ENCODE results near the gene HEATR3.

The HEATR3 gene

DNA sequence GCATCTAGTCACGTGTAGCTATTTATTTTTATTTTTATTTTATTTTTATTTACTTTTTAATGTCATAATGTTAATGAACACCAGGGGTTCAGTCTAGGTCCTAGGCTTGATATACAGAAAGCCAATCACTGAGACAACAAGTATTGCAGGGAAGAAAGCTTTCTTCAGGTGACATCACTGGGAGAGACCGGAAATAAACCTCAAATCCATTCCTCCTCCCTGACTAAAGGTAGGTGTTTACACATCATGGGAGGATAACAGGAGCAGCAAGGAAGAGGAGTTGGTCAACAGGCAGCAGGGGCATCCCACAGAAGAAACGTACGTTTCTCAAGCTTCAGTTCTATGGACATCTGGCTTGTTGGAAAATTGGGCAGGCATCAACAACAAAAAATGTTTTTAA is 9.5 kb upstream of the HEATR3 start:
- no peak for DNase-seq (ENCODE audit: low read depth)

- no peak for DNase-seq (ENCODE audit: low read depth)
Observed at GRCh38 chr16:50058091-50058771, 7.5 kb upstream of the HEATR3 start.

DNA sequence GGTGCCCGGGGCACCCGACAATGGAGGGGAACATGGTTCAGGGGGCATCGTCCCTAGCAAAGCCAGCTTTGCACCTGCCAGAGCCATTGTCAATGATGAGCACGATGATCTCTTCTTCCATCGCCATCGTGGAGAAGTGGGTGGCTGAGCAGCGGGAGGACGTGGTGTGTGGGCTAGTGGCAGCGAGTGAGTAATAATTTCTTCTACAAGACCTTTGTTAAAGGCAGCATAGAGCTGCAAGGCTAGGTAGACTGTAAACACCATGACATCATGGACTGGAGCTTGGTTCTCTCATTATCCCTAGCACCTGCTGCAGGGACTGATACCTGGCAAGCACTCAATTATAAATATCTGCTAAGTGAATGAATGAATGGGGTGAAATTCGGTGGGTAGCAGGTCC is 6.7 kb upstream of the HEATR3 start:
- DNase-seq (ENCODE audit: low read depth): no peak

DNA sequence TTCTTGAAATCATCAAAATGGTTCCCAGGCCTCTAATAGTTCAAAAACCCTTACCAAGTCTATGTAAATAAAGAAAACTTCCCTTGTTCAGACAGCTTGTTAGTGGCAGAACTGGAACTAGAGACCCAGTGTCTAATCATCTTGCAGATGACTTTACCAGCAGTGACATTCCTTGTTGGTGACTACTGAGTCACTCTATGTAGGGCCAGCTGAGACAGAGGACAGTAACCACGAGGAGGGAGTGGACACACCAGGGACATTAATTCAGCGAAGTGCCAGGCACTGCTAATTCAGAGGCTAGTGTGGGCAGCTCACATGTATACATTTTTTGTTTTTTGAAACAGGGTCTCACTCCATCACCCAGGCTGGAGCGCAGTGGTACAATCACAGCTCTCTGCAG is 6.1 kb upstream of the HEATR3 start:
- DNase-seq (ENCODE audit: low read depth): no peak

GRCh38 chr16:50061326-50061725 is 4.4 kb upstream of the HEATR3 start:
- no peak for DNase-seq (ENCODE audit: low read depth)

DNA sequence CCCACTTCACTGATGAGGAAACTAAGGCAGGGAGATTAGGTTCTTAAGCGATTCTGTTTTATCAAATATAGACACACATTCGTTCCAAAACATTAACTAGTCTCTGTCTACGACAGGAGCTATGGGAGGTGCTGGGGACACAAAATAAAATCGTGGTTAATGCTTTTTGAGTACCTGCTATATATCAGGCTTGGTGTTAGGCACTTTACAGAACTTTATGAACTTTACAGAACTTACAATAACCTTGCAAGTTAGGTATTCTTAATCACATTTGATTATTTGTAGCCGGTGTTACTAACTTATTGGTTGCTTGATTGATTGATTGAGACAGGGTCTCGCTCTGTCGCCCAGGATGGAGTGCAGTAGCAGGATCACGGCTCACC is 538 bp upstream of the HEATR3 start:
- DNase-seq (ENCODE audit: low read depth): no peak

DNA sequence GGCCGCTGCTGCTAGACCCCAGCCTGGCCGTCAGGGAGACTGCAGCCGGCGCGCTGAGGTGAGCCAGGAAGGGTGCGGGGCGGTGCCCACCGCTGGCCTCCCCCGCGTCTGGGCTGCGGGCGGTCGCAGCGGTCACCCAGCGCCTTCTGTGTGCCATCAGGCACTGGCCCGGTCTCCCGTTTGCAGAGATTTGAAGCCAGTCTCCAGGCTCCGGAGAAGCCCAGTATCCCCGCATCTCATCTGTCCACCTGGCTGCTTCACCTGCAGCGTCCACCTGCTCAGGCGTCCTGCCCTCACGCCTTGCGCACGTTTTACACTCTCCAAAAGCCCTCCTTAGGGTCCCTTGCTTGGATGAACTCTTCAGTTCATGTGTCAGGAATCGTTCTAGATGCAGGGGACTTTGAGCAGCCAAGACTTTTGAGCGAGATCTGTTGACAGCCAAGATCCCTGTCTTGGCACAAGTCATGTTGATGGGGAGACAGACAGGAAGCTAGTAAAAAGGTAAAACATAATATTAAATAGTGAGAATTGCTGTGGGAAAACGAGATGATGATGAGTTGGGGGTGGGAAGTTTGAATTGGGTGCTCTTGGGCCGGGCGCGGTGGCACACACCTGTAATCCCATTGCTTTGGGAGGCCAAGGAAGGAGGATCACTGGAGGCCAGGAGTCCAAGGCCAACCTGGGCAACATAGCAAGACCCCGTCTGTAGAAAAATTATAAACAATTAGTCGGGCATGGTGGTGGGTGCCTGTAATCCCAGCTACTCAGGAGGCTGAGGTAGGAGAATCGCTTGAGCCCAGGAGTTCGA is 916 bp downstream of the HEATR3 start:
- no peak for DNase-seq (ENCODE audit: low read depth)

- no peak for DNase-seq (ENCODE audit: low read depth)
Observed at GRCh38 chr16:50067290-50067853, 1.6 kb downstream of the HEATR3 start.

DNA sequence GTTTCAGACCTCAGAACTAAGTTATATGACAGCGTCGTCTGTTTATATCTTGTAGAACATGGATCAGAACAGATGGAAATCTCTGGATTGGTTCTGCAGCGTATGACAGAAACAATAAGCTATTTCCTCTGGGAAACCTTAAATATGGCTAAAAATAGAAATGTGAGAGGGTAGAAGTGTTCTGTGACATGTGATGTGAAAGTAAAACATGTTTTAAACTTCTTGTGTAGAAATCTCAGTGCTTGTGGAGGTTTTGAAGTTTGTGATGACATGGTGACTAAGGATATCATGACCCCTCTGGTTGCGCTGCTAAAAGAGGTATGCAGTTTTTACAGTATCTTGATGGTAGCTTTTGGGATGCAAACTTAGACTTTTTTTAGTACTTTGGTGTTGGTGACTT is 2.8 kb downstream of the HEATR3 start:
- no peak for DNase-seq (ENCODE audit: low read depth)

- no peak for DNase-seq (ENCODE audit: low read depth)
Observed at GRCh38 chr16:50069060-50069459, 3.3 kb downstream of the HEATR3 start.

GRCh38 chr16:50071075-50071671 is 5.4 kb downstream of the HEATR3 start:
- DNase-seq (ENCODE audit: low read depth): no peak

- DNase-seq (ENCODE audit: low read depth): no peak
Observed at GRCh38 chr16:50072730-50073129, 7.0 kb downstream of the HEATR3 start.

DNA sequence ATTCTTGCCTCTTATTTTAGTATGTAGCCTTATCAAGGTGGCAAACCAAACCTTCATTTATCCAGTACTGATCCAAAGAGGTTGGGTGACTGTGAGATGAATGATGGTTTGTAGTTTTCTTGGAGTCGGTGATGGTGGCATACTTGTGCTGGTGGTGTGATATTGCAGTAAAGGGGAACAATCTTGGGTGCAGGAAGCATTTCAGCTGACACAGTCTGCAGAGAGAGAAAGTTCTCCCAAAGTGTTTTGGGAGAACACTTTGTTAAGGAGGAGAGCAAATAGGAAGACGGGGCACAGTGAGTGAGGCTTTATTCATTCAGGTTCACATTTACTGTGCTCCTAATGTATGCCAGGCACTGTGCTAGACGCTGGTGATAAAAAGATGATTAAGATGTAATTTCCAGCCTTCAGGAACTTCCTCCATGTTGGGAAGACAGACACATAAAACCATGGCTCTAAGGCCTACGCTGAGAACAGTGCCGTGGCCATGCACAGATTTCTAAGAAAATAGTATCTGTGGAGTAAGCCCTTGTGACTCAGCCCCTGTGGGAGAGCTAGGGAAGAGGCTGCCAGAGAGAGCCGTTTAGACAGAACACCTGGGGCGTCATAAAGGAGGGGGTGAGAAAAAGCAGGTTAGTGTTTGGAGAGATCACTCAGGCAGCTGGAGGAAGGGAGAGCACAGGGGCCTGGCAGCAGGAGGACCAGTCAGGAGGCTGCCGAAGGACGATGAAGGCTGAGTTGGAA is 13.8 kb downstream of the HEATR3 start:
- DNase-seq (ENCODE audit: low read depth): no peak

- no peak for DNase-seq (ENCODE audit: low read depth)
Observed at GRCh38 chr16:50081428-50082018, 15.8 kb downstream of the HEATR3 start.

GRCh38 chr16:50083996-50084395 is 18.2 kb downstream of the HEATR3 start:
- no peak for DNase-seq (ENCODE audit: low read depth)

DNA sequence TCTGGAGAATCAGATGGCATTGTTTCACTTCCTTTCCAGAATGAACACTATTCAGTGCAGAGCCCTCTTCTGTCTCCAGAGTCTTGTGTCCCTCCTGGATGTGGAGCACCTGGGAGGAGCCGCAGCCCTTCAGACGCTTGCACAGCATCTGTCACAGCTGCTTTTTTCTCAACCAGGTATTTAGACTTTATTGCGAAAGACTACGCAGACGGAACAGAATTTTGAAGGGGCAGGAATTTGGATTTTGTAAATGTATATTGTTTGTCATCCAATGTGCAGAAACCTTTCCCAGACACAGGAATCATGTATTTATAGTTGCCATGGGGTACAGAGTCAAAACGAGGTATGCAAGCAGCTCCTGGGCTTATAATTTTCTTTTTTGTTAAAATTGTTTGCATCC is 20.4 kb downstream of the HEATR3 start:
- no peak for DNase-seq (ENCODE audit: low read depth)

- DNase-seq (ENCODE audit: low read depth): no peak
Observed at GRCh38 chr16:50088302-50088701, 22.5 kb downstream of the HEATR3 start.

GRCh38 chr16:50092891-50093290 is 27.1 kb downstream of the HEATR3 start:
- no peak for DNase-seq (ENCODE audit: low read depth)

- DNase-seq (ENCODE audit: low read depth): no peak
Observed at GRCh38 chr16:50093607-50094539, 28.1 kb downstream of the HEATR3 start.

DNA sequence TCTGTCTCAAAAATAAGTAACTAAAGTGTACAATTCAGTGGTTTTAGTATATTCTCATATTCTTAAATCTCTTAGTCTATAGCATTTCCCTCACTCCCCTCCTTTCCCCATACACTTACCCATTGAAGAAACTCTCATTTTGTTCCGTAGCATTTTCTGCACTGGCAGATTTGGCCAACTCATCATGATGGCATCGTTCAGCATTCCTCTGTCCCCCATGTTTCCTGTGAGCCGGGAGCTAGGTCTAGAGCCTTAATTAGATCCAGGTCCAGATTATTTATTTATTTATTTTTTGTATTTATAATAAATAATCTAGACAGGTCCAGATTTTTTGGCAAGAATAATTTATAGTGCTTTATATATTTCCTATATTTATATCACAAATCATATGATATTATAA is 31.0 kb downstream of the HEATR3 start:
- DNase-seq (ENCODE audit: low read depth): no peak

Data from stimulated activated CD8-positive, alpha-beta memory T cell treated with anti-CD3 and anti-CD28 coated beads, Interleukin-15, amount 100 ng/mL, for 1 hour (primary cell).